Uterus (tissue), 4 donors: Measurements from ENCODE around the gene ULK4. TPM values are rescaled to one million over a fixed set of nuclear protein-coding genes. Genes with fewer than 3 reads are reported as not detected.
"Not testable (repeated sequence)": the region's sequence is repeated elsewhere in the genome, so short reads cannot be mapped to it uniquely, and the experiment has no call there.

Experiments used
- DNase-seq, 2 donors: peaks; one replicate each; pipeline ENCODE4 v3.0.0-alpha.2; 2019 to 2020
- H3K27ac ChIP-seq, 2 donors: fragments of 200-600 bp; sonication (generic); 1 replicate in 1 of 2; 2 replicates in 1 of 2; pipeline ENCODE4 v1.5.1; 2016 to 2018
- H3K27me3 ChIP-seq, 2 donors: fragments of 200-600 bp; sonication (generic); one replicate each; pipeline ENCODE4 v1.5.1; 2018 to 2019; ENCODE audit warnings: control low read depth in 1 of 2
- H3K36me3 ChIP-seq, 2 donors: fragments of 200-600 bp; sonication (generic); one replicate each; pipeline ENCODE4 v1.5.1; 2019; ENCODE audit warnings: control low read depth in 1 of 2
- H3K4me1 ChIP-seq, 2 donors: fragments of 200-600 bp; sonication (generic); one replicate each; pipeline ENCODE4 v1.5.1; 2018 to 2019; ENCODE audit warnings: control low read depth in 1 of 2
- H3K4me3 ChIP-seq, 2 donors: fragments of 200-600 bp; sonication (generic); 1 replicate in 1 of 2; 2 replicates in 1 of 2; pipeline ENCODE4 v1.5.1; 2018 to 2019; ENCODE audit warnings: mild to moderate bottlenecking in 1 of 2
- H3K9me3 ChIP-seq, 2 donors: fragments of 200-600 bp; sonication (generic); one replicate each; pipeline ENCODE4 v1.5.1; 2019; ENCODE audit warnings: control low read depth in 1 of 2
- CTCF ChIP-seq, 4 experiments: fragments of 200-600 bp in 2 of 4; fragments of 450-650 bp in 2 of 4; sonication (generic) in 2 of 4; IDR thresholded peaks; one replicate each; pipeline ENCODE4 v1.5.1; 2016 to 2019; ENCODE audit warnings: antibody characterized with exemption in 4 of 4, mild to moderate bottlenecking in 2 of 4, moderate library complexity in 1 of 4
- POLR2A ChIP-seq, 2 donors: fragments of 450-650 bp; IDR thresholded peaks; one replicate each; pipeline ENCODE4 v1.6.1; 2016; ENCODE audit warnings: antibody characterized with exemption in 2 of 2, mild to moderate bottlenecking in 1 of 2, moderate library complexity in 1 of 2
- intact Hi-C: fragments of 100-400 bp; cut with DNase I; formaldehyde crosslinking; loops from one replicate; pipeline ENCODE4 v1.15.1; 2023; ENCODE audit warnings: low total_unique reads
- total RNA-seq, 4 donors: library from RNA; depleted of rRNA in 3 of 4; stranded (reverse); fragments of >200 nt in 3 of 4; gene quantifications; one replicate each; pipeline versions ENCODE4 v1.1.0 to v1.2.4, GENCODE V29; 2014 to 2023
- donor health status: DM: yes; HTN: yes; CAD: no.

Gene ULK4
- total RNA-seq, 4 donors from 2014 or later: 8.7 to 118 (median 26.1) TPM

GRCh38 chr3:41293169-41293681 lies 668.7 kb downstream of the ULK4 start:
- Histone ChIP-seq H3K36me3 (no peaks in the 10 kb centered on the region), H3K4me1 (no peaks in the 10 kb centered on the region), H3K4me3 (no peak overlapping the region), H3K9me3 (no peaks in the 10 kb centered on the region), H3K27me3 (no peaks in the 10 kb centered on the region), H3K27ac (no peak overlapping the region)
- intact Hi-C loops: no loop called here
- TF ChIP-seq CTCF (IDR thresholded peaks at IDR 0.05): no peak
- TF ChIP-seq POLR2A (IDR thresholded peaks at IDR 0.05): no peak
- no peak for DNase-seq

DNA sequence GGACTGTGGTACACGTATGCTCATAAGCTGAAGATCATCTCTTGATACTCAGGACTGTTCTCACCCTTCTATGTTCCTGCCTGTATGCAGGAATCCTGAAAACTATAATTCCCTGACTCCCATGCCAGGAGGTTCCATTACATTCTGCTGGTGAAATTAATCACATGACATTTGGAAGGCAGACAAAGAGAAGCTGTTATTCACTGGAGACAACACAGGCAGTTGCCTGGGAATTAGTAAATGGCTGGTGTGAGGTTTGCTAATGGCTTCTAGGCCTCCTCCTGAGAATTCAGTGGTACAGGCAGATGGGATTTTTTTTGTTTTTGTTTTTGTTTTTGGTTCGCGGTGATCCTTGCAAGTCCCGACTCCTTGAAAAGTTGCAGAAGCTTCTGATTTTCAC lies 671.2 kb downstream of the ULK4 start:
- Histone ChIP-seq H3K27me3 (no peaks in the 10 kb centered on the region), H3K9me3 (no peaks in the 10 kb centered on the region), H3K27ac (no peak overlapping the region), H3K4me3 (no peak overlapping the region), H3K36me3 (no peaks in the 10 kb centered on the region), H3K4me1 (no peaks in the 10 kb centered on the region)
- DNase-seq: no peak
- intact Hi-C loops: no loop called here
- TF ChIP-seq POLR2A (IDR thresholded peaks at IDR 0.05) (no peak), CTCF (IDR thresholded peaks at IDR 0.05) (no peak)

- no peaks in the 10 kb centered on the region for H3K27me3 ChIP-seq
- no peaks in the 10 kb centered on the region for H3K4me1 ChIP-seq
- no peak for TF ChIP-seq POLR2A (IDR thresholded peaks at IDR 0.05)
- no peak for TF ChIP-seq CTCF (IDR thresholded peaks at IDR 0.05)
- no peaks in the 10 kb centered on the region for H3K9me3 ChIP-seq
- no peak for DNase-seq
- H3K36me3 ChIP-seq: no peaks in the 10 kb centered on the region
- no peak overlapping the region for H3K4me3 ChIP-seq
- no peak overlapping the region for H3K27ac ChIP-seq
- intact Hi-C loops: no loop called here
These were observed 671.6 kb downstream of the ULK4 start for GRCh38 chr3:41290306-41290705.

- H3K4me1 ChIP-seq: no peaks in the 10 kb centered on the region
- H3K36me3 ChIP-seq: no peaks in the 10 kb centered on the region
- no peaks in the 10 kb centered on the region for H3K27me3 ChIP-seq
- TF ChIP-seq CTCF (IDR thresholded peaks at IDR 0.05) (no peak), POLR2A (IDR thresholded peaks at IDR 0.05) (no peak)
- no peak overlapping the region for H3K27ac ChIP-seq
- H3K9me3 ChIP-seq: no peaks in the 10 kb centered on the region
- intact Hi-C loops: no loop called here
- H3K4me3 ChIP-seq: no peak overlapping the region
- no peak for DNase-seq
These were observed 673.1 kb downstream of the ULK4 start for GRCh38 chr3:41288785-41289184.

- DNase-seq: no peak
- H3K9me3 ChIP-seq: no peaks in the 10 kb centered on the region
- H3K27ac ChIP-seq: no peak overlapping the region
- H3K36me3 ChIP-seq: no peaks in the 10 kb centered on the region
- no peaks in the 10 kb centered on the region for H3K4me1 ChIP-seq
- intact Hi-C loops: no loop called here
- no peak overlapping the region for H3K4me3 ChIP-seq
- TF ChIP-seq CTCF (IDR thresholded peaks at IDR 0.05): no peak
- TF ChIP-seq POLR2A (IDR thresholded peaks at IDR 0.05): no peak
- H3K27me3 ChIP-seq: no peaks in the 10 kb centered on the region
These were observed 675.6 kb downstream of the ULK4 start for GRCh38 chr3:41286305-41286704.

- H3K27ac ChIP-seq, H3K4me1 ChIP-seq, intact Hi-C loops, DNase-seq, H3K9me3 ChIP-seq, H3K27me3 ChIP-seq, H3K36me3 ChIP-seq, H3K4me3 ChIP-seq: not testable (repeated sequence)
These were observed 677.0 kb downstream of the ULK4 start for GRCh38 chr3:41284934-41285333.
